Common myeloid progenitor, CD34-positive (primary cell): ENCODE results near the gene ASTN2.
A peak's percentile ranks its signal among the peaks of the same experiment; 100 is the strongest.
"Not testable (repeated sequence)": the region's sequence is repeated elsewhere in the genome, so short reads cannot be mapped to it uniquely, and the experiment has no call there.

Experiments used
- CTCF ChIA-PET: fragments of 350-600 bp; sonication (Branson Sonifier 250); formaldehyde crosslinking; loops from one replicate; lab custom pipeline; 2021; ENCODE audit warnings: antibody characterized with exemption; lab: Charles Lee
- POLR2A ChIA-PET: fragments of 350-600 bp; sonication (Branson Sonifier 250); formaldehyde crosslinking; loops from one replicate; lab custom pipeline; 2021; ENCODE audit warnings: antibody characterized with exemption; lab: Charles Lee
- DNase-seq, 3 donors: peaks; one replicate each; pipeline versions ENCODE4 v3.0.0 to v3.0.0-alpha.2; 2013
- H3K27ac ChIP-seq, 2 experiments: 1 replicate in 1 of 2; 2 replicates in 1 of 2; pipeline ENCODE4 v1.7.0; 2013; ENCODE audit warnings: inconsistent platforms in 2 of 2, low read length in 2 of 2, mild to moderate bottlenecking in 2 of 2, low read depth in 1 of 2, moderate library complexity in 1 of 2; ENCODE audit not compliant: severe bottlenecking in 2 of 2, insufficient read depth in 1 of 2, poor library complexity in 1 of 2
- H3K27me3 ChIP-seq, 5 experiments: replicated peaks in 2 of 5; 1 replicate in 3 of 5; 2 replicates in 2 of 5; pipeline versions ENCODE4 v1.6.1 to v1.7.0; 2013; ENCODE audit warnings: low read length in 4 of 5, mild to moderate bottlenecking in 2 of 5, moderate library complexity in 2 of 5, inconsistent platforms in 1 of 5; ENCODE audit not compliant: insufficient read depth in 5 of 5, control insufficient read depth in 4 of 5
- H3K36me3 ChIP-seq, 4 experiments: 1 replicate in 2 of 4; 2 replicates in 2 of 4; pipeline versions ENCODE4 v1.6.1 to v1.7.0; 2013; ENCODE audit warnings: low read length in 3 of 4, control low read depth in 1 of 4, mild to moderate bottlenecking in 1 of 4; ENCODE audit not compliant: control insufficient read depth in 4 of 4, insufficient read depth in 4 of 4
- H3K4me1 ChIP-seq, 4 experiments: 1 replicate in 3 of 4; 2 replicates in 1 of 4; pipeline versions ENCODE4 v1.6.1 to v1.7.1; 2013; ENCODE audit warnings: low read length in 3 of 4, mild to moderate bottlenecking in 3 of 4, control low read depth in 1 of 4, inconsistent platforms in 1 of 4, moderate library complexity in 1 of 4; ENCODE audit not compliant: control insufficient read depth in 4 of 4, insufficient read depth in 4 of 4; ENCODE audit errors: control extremely low read depth in 1 of 4
- H3K4me3 ChIP-seq, 7 experiments: 1 replicate in 4 of 7; 2 replicates in 3 of 7; pipeline versions ENCODE4 v1.5.1 to v1.7.0; 2013; ENCODE audit warnings: mild to moderate bottlenecking in 7 of 7, low read length in 6 of 7, moderate library complexity in 6 of 7, inconsistent platforms in 2 of 7, low read depth in 2 of 7, control low read depth in 1 of 7; ENCODE audit not compliant: insufficient read depth in 4 of 7, control insufficient read depth in 1 of 7; ENCODE audit errors: extremely low read depth in 1 of 7
- H3K9me3 ChIP-seq, 5 experiments: 1 replicate in 4 of 5; 2 replicates in 1 of 5; pipeline versions ENCODE4 v1.6.1 to v1.7.1; 2013; ENCODE audit warnings: low read length in 4 of 5, mild to moderate bottlenecking in 2 of 5, inconsistent platforms in 1 of 5, low read depth in 1 of 5, moderate library complexity in 1 of 5; ENCODE audit not compliant: control insufficient read depth in 4 of 5, insufficient read depth in 2 of 5; ENCODE audit errors: control extremely low read depth in 1 of 5
- WGBS: methylation state at CpG from one replicate; pipeline ENCODE4 v1.1.5; 2013; ENCODE audit not compliant: insufficient coverage; 5-methylcytosine and 5-hydroxymethylcytosine counted together

Gene ASTN2

DNA sequence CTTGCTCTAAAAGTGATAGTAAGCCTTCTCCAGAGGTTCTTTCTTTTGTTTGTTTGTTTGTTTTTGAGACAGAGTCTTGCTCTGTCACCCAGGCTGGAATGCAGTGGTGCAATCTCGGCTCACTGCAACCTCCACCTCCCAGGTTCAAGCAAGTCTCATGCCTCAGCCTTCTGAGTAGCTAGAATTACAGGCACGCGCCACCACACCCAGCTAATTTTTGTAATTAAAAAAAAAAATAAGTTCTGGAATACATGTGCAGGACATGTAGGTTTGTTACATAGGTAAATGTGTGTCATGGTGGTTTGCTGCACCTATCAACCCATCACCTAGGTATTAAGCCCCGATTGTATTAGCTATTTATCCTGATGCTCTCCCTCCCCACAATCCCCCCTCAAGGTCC, 526.4 kb downstream of the ASTN2 start:
- H3K4me3 ChIP-seq, H3K4me1 ChIP-seq, CTCF ChIA-PET, H3K36me3 ChIP-seq, H3K27ac ChIP-seq, H3K27me3 ChIP-seq, DNase-seq, H3K9me3 ChIP-seq: not testable (repeated sequence)
- WGBS = 100% methylated on average over 2 of the region's 4 CpGs
- POLR2A ChIA-PET = interaction anchor here (0.6 kb wide), 1 partner anchor 18 kb away, joined by 3 read pairs; no protein-coding TSS in a partner anchor

DNA sequence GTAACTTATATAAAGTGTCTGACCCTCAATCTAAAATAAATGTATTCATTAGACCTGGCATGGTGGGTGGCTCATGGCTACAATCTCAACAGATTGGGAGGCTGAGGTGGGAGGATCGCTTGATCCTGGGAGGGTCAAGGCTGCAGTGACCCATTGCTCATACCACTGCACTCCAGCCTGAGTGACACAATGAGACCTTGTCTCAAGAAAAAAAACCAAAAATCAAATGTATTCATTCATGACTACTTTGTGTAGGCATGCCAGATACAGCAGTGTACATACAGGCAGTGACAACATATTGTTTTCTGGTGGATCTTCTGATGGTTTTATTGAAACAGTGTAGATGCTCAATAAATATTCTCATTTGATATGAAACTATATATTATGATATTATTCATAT, 526.8 kb downstream of the ASTN2 start:
- no peak for DNase-seq
- Histone ChIP-seq H3K27me3 (no peaks in the 10 kb centered on the region), H3K9me3 (no peaks in the 10 kb centered on the region), H3K36me3 (no peaks in the 10 kb centered on the region), H3K27ac (no peak overlapping the region), H3K4me3 (no peak overlapping the region), H3K4me1 (no peaks in the 10 kb centered on the region)
- CTCF ChIA-PET = no interaction called here
- POLR2A ChIA-PET = no interaction called here
- 100% methylated on average over 1 of the region's 1 CpG for WGBS

DNA sequence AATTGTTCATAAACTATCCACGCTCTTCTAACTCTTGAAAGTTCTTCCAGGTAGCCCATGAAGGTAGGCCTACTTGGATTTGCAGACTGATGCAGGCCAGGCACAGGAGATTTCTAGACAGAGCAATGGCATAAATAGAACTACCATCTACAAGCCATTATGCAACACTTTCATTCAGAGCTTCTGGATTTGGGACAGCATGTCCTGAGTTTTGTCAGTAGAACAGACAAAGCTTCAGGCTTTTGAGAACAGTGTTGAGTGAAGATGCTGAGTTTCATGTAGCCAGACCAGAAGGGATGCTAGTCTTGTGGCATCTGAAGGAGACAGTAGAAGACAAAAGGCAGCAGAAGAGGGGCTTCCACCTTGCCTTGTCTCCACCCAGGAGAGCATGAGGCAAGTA, 531.2 kb downstream of the ASTN2 start:
- no peaks in the 10 kb centered on the region for H3K36me3 ChIP-seq
- no peak for DNase-seq
- no peak overlapping the region for H3K4me3 ChIP-seq
- peaks cover 0 to 3% (median 0%) of the 10 kb centered on the region in 5 experiments for H3K9me3 ChIP-seq
- H3K27ac ChIP-seq = no peak overlapping the region
- no peaks in the 10 kb centered on the region for H3K27me3 ChIP-seq
- WGBS = 100% methylated on average over 1 of the region's 1 CpG
- POLR2A ChIA-PET = no interaction called here
- no peaks in the 10 kb centered on the region for H3K4me1 ChIP-seq
- CTCF ChIA-PET = no interaction called here

DNA sequence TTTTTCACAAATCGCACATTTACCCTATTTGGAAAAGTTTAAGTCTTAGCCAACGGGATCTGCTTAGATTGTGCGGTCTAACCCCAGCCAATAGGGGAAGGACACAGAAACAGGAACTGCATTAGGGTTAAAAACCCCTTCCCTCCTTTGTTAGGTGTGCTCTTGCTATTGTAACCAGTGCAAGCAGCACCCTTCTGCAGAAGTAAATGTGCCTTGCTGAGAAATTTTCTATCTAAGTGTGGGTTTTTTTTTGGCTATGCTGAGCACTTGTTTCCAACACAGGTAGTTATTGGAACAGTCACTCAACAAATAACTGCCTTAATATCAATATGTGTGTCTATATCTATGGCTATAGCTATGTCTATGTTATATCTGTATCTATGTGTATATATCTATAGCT, 537.8 kb downstream of the ASTN2 start:
- Histone ChIP-seq H3K27ac (no peak overlapping the region), H3K36me3 (no peaks in the 10 kb centered on the region), H3K4me3 (no peak overlapping the region), H3K27me3 (no peaks in the 10 kb centered on the region), H3K4me1 (no peaks in the 10 kb centered on the region), H3K9me3 (peaks cover 6 to 35% (median 14%) of the 10 kb centered on the region in 5 experiments)
- WGBS = 90% methylated on average over 3 of the region's 3 CpGs
- POLR2A ChIA-PET = no interaction called here
- peak in 1 of 3 donors; percentile 1 for DNase-seq
- CTCF ChIA-PET = no interaction called here

DNA sequence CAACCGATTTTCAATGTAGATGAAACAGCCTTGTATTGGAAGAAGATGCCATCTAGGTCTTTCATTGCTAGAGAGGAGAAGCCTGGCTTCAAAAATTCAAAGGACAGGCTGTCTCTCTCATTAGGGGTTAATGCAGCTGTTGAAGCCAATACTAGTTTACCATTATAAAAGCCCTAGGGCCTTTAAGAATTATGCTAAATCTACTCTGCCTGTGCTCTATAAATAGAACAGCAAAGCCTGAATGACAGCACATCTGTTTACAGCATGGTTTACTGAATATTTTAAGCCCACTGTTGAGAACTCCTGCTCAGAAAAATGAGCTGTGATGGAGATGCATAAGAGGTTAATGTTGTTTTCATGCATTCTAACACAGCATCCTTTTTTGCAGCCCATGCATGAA, 539.3 kb downstream of the ASTN2 start:
- Histone ChIP-seq H3K4me3 (no peak overlapping the region), H3K9me3 (peaks cover 6 to 35% (median 14%) of the 10 kb centered on the region in 5 experiments), H3K27ac (no peak overlapping the region), H3K27me3 (no peaks in the 10 kb centered on the region), H3K4me1 (no peaks in the 10 kb centered on the region), H3K36me3 (no peaks in the 10 kb centered on the region)
- CTCF ChIA-PET = interaction anchor here (1.3 kb wide), 1 partner anchor 16 kb away, joined by 3 read pairs; no protein-coding TSS in a partner anchor
- DNase-seq = no peak
- no CpG with 5 or more reads among the region's 1 CpG for WGBS
- POLR2A ChIA-PET = no interaction called here

- peaks cover 6 to 35% (median 14%) of the 10 kb centered on the region in 5 experiments for H3K9me3 ChIP-seq
- H3K4me3 ChIP-seq = no peak overlapping the region
- no peak for DNase-seq
- H3K36me3 ChIP-seq = no peaks in the 10 kb centered on the region
- no peaks in the 10 kb centered on the region for H3K27me3 ChIP-seq
- no peak overlapping the region for H3K27ac ChIP-seq
- no peaks in the 10 kb centered on the region for H3K4me1 ChIP-seq
- WGBS = 97% methylated on average over 3 of the region's 6 CpGs
- ChIA-PET CTCF (interaction anchor here (1.3 kb wide), 1 partner anchor 14 kb away, joined by 3 read pairs; no protein-coding TSS in a partner anchor), POLR2A (no interaction called here)
Observed at GRCh38 chr9:116873937-116874914, 540.6 kb downstream of the ASTN2 start.

- CTCF ChIA-PET = no interaction called here
- Histone ChIP-seq H3K9me3 (peaks cover 6 to 30% (median 11%) of the 10 kb centered on the region in 5 experiments), H3K27me3 (no peaks in the 10 kb centered on the region), H3K4me3 (no peak overlapping the region), H3K4me1 (no peaks in the 10 kb centered on the region), H3K36me3 (no peaks in the 10 kb centered on the region), H3K27ac (no peak overlapping the region)
- POLR2A ChIA-PET = no interaction called here
- no peak for DNase-seq
- WGBS = no CpG with 5 or more reads among the region's 2 CpGs
Observed at GRCh38 chr9:116873491-116873890, 541.4 kb downstream of the ASTN2 start.
